HEK293 (cell line): ENCODE measurements around the gene LRP8.

Experiments
- CTCF ChIA-PET: fragments of 350-600 bp; formaldehyde crosslinking; extraction: SDS; loops from one replicate; lab custom pipeline; 2021; ENCODE audit warnings: antibody characterized with exemption; lab: Yijun Ruan, JAX
- POLR2A ChIA-PET: fragments of 300-600 bp; formaldehyde crosslinking; extraction: SDS; loops from one replicate; lab custom pipeline; 2020; ENCODE audit warnings: antibody characterized with exemption, inconsistent platforms; lab: Yijun Ruan, JAX
- H3K27ac ChIP-seq: fragments of 200-500 bp; sonication (Bioruptor generic); 2 replicates; pipeline ENCODE4 v1.5.1; 2014; ENCODE audit warnings: low read depth, low read length, control low read depth, inconsistent platforms; ENCODE audit errors: extremely low read depth
- H3K36me3 ChIP-seq, 2 experiments: fragments of 200-500 bp in 1 of 2; sonication (Bioruptor generic) in 1 of 2; 1 replicate in 1 of 2; 2 replicates in 1 of 2; pipeline ENCODE4 v1.5.1; 2014 to 2017; ENCODE audit warnings: inconsistent platforms in 2 of 2, low read length in 2 of 2; ENCODE audit not compliant: control insufficient read depth in 2 of 2, insufficient read depth in 1 of 2
- H3K4me1 ChIP-seq: fragments of 200-500 bp; sonication (Bioruptor generic); 2 replicates; pipeline ENCODE4 v1.5.1; 2014; ENCODE audit warnings: mild to moderate bottlenecking, low read length, inconsistent platforms; ENCODE audit not compliant: control insufficient read depth, insufficient read depth
- H3K4me3 ChIP-seq: 2 replicates; pipeline ENCODE4 v1.5.1; 2011; ENCODE audit warnings: low read depth, mild to moderate bottlenecking, control low read depth, low read length, moderate library complexity
- H3K9me3 ChIP-seq: fragments of 200-500 bp; sonication (Bioruptor generic); 2 replicates; pipeline ENCODE4 v1.5.1; 2014; ENCODE audit warnings: low read depth, low read length, inconsistent platforms; ENCODE audit not compliant: control insufficient read depth, insufficient read depth
- ATF2 ChIP-seq: fragments of 450-650 bp; formaldehyde crosslinking; IDR thresholded peaks from 2 replicates; pipeline ENCODE4 v1.5.1; 2016; ENCODE audit warnings: missing biosample characterization, missing genetic modification characterization, low read depth
- BCL11A ChIP-seq: fragments of 450-650 bp; formaldehyde crosslinking; IDR thresholded peaks from 2 replicates; pipeline ENCODE4 v1.5.1; 2016; ENCODE audit warnings: low read depth, missing biosample characterization, missing genetic modification characterization
- GLI4 ChIP-seq: fragments of 450-650 bp; formaldehyde crosslinking; IDR thresholded peaks from 2 replicates; pipeline ENCODE4 v1.5.1; 2016; ENCODE audit warnings: missing biosample characterization, missing genetic modification characterization
- MEIS1 ChIP-seq: sonication (generic); formaldehyde crosslinking; IDR thresholded peaks from 2 replicates; pipeline ENCODE4 v1.8.1; 2022; ENCODE audit warnings: missing genetic modification reagents, mild to moderate bottlenecking, borderline replicate concordance
- PRDM4 ChIP-seq: fragments of 450-650 bp; formaldehyde crosslinking; IDR thresholded peaks from 2 replicates; pipeline ENCODE4 v1.5.1; 2017; ENCODE audit warnings: missing biosample characterization, missing genetic modification characterization
- TSHZ1 ChIP-seq: fragments of 450-650 bp; formaldehyde crosslinking; IDR thresholded peaks from 2 replicates; pipeline ENCODE4 v1.5.1; 2016; ENCODE audit warnings: missing biosample characterization, missing genetic modification characterization, borderline replicate concordance
- YY2 ChIP-seq: fragments of 450-650 bp; formaldehyde crosslinking; IDR thresholded peaks from 2 replicates; pipeline ENCODE4 v1.5.1; 2016; ENCODE audit warnings: missing biosample characterization, missing genetic modification characterization
- ZEB2 ChIP-seq: fragments of 450-650 bp; formaldehyde crosslinking; IDR thresholded peaks from 2 replicates; pipeline ENCODE4 v1.5.1; 2016; ENCODE audit warnings: missing biosample characterization, missing genetic modification characterization
- ZFP69B ChIP-seq: fragments of 450-650 bp; formaldehyde crosslinking; IDR thresholded peaks from 2 replicates; pipeline ENCODE4 v1.5.1; 2016; ENCODE audit warnings: missing biosample characterization, missing genetic modification characterization
- ZNF114 ChIP-seq: fragments of 450-650 bp; formaldehyde crosslinking; IDR thresholded peaks from 2 replicates; pipeline ENCODE4 v1.5.0; 2017; ENCODE audit warnings: missing biosample characterization, missing genetic modification characterization
- ZNF354C ChIP-seq: fragments of 450-650 bp; formaldehyde crosslinking; IDR thresholded peaks from 2 replicates; pipeline ENCODE4 v1.5.1; 2016; ENCODE audit warnings: missing biosample characterization, missing genetic modification characterization, low read depth, borderline replicate concordance
- ZNF391 ChIP-seq: fragments of 450-650 bp; formaldehyde crosslinking; IDR thresholded peaks from 2 replicates; pipeline ENCODE4 v1.5.1; 2016; ENCODE audit warnings: low read depth, missing biosample characterization, missing genetic modification characterization, borderline replicate concordance
- ZNF423 ChIP-seq: fragments of 450-650 bp; formaldehyde crosslinking; IDR thresholded peaks from 2 replicates; pipeline ENCODE4 v1.5.1; 2016; ENCODE audit warnings: missing biosample characterization, missing genetic modification characterization
- ZNF433 ChIP-seq: fragments of 450-650 bp; formaldehyde crosslinking; IDR thresholded peaks from 2 replicates; pipeline ENCODE4 v1.5.1; 2016; ENCODE audit warnings: missing biosample characterization, missing genetic modification characterization, low read depth
- ZNF560 ChIP-seq: fragments of 450-650 bp; formaldehyde crosslinking; IDR thresholded peaks from 2 replicates; pipeline ENCODE4 v1.5.1; 2017; ENCODE audit warnings: missing biosample characterization, missing genetic modification characterization, borderline replicate concordance
- ZNF561 ChIP-seq: fragments of 450-650 bp; IDR thresholded peaks from 2 replicates; pipeline ENCODE4 v1.5.1; 2018; ENCODE audit warnings: missing biosample characterization, missing genetic modification characterization, borderline replicate concordance
- ZNF830 ChIP-seq: fragments of 450-650 bp; IDR thresholded peaks from 2 replicates; pipeline ENCODE4 v1.5.0; 2018; ENCODE audit warnings: missing biosample characterization, missing genetic modification characterization, low read depth, mild to moderate bottlenecking, moderate library complexity
- TF ChIP-seq, protein P1 (sequence below): fragments of 450-650 bp; formaldehyde crosslinking; IDR thresholded peaks from 2 replicates; pipeline ENCODE4 v1.5.1; 2016; ENCODE audit warnings: missing biosample characterization, missing genetic modification characterization

The LRP8 gene

DNA sequence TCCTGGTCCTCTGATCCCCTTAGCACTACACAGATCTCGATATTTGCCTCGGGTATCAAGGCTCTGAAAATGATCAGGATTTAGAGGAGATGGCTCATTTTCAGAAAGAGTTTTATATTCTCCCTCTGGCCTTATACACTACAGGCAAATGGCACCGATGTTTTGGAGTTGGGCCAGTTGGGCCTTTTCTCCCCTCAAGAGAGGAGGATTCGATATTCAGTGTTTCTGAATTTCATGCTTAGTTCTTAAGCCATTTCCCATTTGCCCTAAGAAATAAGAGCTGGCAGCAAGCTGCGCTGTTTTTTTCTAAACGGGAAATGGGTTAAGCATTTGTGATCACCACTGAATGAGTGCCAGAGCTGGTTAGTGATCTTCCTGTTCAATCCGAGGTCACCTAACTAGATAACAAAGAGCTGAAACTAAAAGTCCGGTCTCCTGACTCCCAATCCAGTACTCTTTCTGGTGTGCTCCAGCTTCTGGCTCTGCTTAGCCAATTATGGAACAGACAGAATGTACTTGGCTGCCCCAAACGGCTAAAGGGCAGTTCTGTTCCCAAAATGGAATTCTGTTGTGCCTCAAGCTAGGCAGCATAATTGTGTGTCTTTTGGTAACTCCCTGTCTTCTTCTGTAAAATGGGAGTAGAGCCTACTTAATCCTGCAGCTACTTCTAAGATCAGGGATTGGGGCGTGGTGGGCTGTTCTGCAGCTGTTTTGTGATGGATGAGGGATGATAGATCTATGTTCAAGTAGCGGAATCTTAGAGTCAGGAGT lies 132.4 kb downstream of the LRP8 start:
- H3K4me3 ChIP-seq = no peak overlapping the region
- no peak for TF ChIP-seq ZNF561 (tag by site-specific recombination)
- no peak for TF ChIP-seq ZNF560 (tag by site-specific recombination)
- TF ChIP-seq ZNF354C (tag by site-specific recombination) = no peak
- no peak for TF ChIP-seq YY2
- TF ChIP-seq ZNF423 (tag by site-specific recombination) = no peak
- no peak for TF ChIP-seq ZNF391
- no peak for TF ChIP-seq ZEB2 (tag by site-specific recombination)
- TF ChIP-seq GLI4 (tag by site-specific recombination) = no peak
- no peak for TF ChIP-seq ZNF433 (tag by site-specific recombination)
- no peak for TF ChIP-seq ZNF114 (tag by site-specific recombination)
- no peak for TF ChIP-seq BCL11A
- TF ChIP-seq ZNF830 (tag by site-specific recombination) = no peak
- no peak for TF ChIP-seq ZFP69B (tag by site-specific recombination)
- TF ChIP-seq TSHZ1 (tag by site-specific recombination) = no peak
- TF ChIP-seq ATF2 (tag by site-specific recombination) = no peak
- TF ChIP-seq, protein P1, sequence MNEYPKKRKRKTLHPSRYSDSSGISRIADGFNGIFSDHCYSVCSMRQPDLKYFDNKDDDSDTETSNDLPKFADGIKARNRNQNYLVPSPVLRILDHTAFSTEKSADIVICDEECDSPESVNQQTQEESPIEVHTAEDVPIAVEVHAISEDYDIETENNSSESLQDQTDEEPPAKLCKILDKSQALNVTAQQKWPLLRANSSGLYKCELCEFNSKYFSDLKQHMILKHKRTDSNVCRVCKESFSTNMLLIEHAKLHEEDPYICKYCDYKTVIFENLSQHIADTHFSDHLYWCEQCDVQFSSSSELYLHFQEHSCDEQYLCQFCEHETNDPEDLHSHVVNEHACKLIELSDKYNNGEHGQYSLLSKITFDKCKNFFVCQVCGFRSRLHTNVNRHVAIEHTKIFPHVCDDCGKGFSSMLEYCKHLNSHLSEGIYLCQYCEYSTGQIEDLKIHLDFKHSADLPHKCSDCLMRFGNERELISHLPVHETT (tag by site-specific recombination) = no peak
- TF ChIP-seq PRDM4 (tag by site-specific recombination) = no peak
- TF ChIP-seq MEIS1 (CRISPR knock-in tag) = no peak
- POLR2A ChIA-PET = interaction anchor here (1.5 kb wide), 1 partner anchor 274 kb away, joined by 5 read pairs; the partner anchor contains the start of gene ECHDC2
- peaks cover 4% of the 10 kb centered on the region; the same call in 1 of the 2 replicates for H3K4me1 ChIP-seq
- H3K9me3 ChIP-seq = no peaks in the 10 kb centered on the region
- H3K27ac ChIP-seq = no peak overlapping the region
- peaks cover 0 to 7% of the 10 kb centered on the region in 2 experiments; a peak in 1 of 3 replicates for H3K36me3 ChIP-seq
- CTCF ChIA-PET = interaction anchor here (0.6 to 2.4 kb wide), 6 partner anchors 9 to 135 kb away, joined by 3 to 19 read pairs (median 5); no protein-coding TSS in a partner anchor
